NCI-H2196 treated with DMSO at 0.1 percent for 48 hours (cell line): ENCODE measurements around the gene BATF.

Source experiments
- DNase-seq: peaks from one replicate; lab custom pipeline; 2025; ENCODE audit not compliant: unreplicated experiment; lab: John Stamatoyannopoulos, UW

BATF gene

GRCh38 chr14:75499084-75499875 is 23.0 kb upstream of the BATF start:
- DNase-seq, result no peak

DNA sequence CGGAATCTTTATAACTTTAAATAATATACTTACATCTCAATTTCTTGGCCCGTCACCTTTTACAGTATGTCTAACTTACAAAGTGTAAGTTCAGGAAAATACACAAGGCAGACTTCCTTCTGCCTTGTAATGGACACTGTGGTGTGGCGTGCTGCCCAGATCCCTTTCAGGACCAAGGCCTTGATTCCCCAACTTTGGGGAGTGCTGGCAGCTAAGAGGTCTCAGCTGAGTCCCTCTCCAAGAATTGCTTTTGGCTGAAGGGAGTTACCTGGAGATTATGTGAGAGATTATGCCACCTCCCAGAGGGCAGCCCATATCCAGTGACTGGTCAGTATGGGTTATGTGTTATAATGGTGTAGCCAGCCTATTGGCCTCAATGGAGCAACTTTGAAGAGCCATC is 21.2 kb upstream of the BATF start:
- DNase-seq, result no peak

- DNase-seq, result no peak
These were observed 17.9 kb upstream of the BATF start for GRCh38 chr14:75504411-75504810.

DNA sequence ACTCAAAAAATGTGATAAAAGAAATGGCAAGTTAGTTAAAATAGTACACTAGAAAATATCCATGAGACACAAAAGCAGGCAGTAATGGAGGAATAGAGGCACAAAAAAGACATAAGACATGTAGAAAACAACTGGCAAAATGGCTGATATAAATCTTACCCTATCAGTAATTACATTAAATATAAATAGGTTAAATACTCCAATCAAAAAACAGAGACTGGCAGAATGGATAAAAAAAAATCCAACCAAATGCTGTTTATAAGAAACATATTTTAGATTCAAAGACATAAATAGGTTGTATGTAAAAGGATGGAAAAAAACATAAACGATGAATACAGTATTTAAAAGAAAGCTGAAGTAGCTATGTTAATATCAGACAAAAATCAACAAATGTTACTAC is 15.3 kb upstream of the BATF start:
- no peak for DNase-seq

DNA sequence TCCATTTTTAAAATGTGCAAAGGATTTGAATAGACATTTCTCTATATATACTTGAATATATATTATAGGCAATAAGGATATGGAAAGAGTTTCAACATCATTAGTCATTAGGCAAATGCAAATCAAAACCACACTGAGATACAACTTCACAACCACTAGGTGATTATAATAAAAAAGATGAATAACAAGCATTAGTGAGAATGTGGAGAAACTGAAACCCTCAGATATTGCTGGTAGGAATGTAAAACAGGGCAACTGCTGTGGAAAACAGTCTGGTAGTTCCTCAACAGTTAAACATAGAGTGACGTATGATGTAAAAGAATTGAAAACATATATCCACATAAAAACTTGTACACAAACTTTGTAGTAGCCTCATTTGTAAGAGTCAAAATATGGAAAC is 11.7 kb upstream of the BATF start:
- DNase-seq, result no peak

GRCh38 chr14:75511201-75511600 is 11.1 kb upstream of the BATF start:
- DNase-seq, result no peak

- no peak for DNase-seq
These were observed 8.2 kb upstream of the BATF start for GRCh38 chr14:75513911-75514672.

DNA sequence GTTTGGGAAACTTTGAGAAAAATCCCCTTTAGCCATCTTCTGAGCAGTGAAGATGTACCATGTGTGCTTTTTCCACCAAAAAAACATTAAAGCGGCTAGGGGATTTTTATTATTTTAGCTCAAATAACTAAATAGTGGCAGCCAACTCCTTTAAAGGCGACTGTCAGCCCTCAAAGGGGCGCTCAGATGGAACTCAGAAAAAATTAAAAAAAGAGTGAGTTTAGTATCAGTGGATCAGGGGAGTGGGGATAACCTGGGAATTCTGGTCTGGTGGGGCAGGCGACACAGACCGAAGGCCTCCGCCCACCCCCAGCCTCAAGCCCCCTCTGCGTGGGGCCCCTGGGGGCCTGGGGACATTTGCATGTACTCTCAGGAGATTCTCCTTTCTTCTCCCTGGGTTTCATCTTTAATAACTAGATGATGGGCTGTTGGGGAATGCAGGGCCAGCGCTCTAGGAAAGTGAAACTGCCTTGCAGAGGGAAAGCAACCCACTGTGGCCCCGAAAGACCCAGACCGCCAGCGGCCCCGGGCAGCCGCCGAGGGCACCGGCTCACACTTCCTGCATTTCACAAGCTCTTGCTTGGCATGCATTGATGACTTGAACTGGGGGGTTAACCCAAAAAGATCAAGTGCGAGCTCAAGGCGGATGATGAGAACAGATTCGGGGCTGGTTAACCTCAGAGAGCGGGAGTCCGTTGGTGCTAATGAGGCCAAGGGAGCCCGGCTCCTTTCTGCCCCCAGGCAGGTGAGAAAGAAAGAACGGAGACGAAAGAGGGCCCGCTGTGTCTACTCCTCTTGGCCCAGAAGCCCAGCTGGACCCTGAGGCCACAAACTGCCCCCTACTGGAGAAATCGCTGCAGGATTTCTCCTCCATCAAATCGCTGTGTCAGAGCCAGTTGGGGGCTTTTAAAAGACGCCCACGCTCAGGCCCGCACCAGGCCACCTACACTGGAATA is 7.3 kb upstream of the BATF start:
- no peak for DNase-seq

DNA sequence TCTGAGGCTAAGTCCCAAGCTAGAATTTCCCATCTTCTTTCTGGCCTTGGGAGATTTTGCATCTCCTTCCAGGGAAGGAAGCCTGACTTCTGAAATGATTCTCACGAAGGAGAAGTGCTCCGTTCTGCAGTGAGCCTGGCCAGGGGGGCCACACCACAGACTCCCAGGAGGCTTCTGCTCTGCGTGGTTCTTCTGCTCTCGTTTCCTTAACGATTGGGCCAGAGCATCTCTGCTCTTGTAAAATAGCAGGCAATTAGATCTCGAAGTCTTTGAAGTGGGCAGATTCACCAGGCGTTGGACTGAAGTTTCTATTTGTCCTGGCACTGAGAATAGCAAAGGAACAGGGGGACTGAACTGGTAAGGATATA is 6.7 kb upstream of the BATF start:
- DNase-seq, result no peak

DNA sequence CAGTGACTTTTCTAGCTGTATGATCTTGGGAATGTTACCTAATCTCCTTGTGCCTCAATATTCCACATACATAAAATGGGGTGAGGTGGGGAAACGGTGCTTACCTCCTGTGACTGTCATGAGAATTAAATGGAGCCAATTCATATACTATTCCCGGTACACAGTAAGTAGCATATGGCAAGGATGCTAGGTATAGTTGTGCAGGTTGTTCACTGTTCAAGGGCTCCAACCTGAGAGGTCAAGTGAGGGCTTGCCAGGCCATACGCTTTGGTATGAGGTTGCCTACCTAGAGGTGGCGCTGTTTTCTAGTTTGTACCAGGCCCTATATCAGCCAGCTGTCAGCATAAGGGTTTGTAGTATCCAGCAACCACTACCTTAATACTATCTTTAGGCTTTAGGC is 3.6 kb upstream of the BATF start:
- no peak for DNase-seq

GRCh38 chr14:75519394-75519793 is 2.9 kb upstream of the BATF start:
- DNase-seq, result no peak

DNA sequence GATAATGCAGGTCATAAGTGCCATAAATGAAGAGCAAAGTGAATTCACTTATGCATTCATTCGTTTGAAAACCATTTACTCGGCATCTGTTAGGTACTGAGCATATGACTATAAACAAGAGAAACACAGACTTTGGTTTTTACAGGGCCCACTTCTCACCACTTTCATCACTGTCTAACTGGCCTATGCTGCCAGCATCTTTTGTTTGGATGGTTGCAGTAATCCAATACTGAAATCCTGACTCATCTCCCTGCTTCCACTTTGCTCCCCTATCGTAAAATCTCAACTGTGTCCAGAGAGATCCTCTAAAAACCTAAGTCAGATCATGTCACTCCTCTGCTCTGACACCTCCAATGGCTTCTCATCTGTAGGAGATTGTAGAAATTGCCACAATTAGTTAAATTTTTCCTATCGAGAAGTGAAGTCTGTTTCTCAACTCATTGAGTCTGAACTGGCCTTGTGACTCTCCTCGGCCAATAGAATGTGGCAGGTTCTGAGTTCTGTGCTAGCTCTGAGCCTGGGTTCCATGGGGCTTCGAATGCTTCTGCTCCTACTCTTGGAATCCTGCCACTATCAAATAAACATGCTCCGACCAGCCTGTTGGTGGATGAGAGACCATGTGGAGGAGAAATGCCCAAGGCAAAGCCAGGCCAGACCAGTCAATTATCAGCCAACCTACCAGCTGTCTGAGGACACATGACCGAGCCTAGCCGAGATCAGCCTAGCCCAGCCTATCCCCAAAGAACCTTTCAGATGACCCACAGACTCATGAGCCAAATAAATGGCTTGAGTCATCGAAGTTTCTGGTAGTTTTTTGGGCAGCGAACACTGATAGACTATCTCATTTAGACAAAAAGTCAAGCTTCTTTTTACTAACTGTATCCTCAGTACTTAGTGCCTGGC is 2.2 kb upstream of the BATF start:
- DNase-seq, result no peak

DNA sequence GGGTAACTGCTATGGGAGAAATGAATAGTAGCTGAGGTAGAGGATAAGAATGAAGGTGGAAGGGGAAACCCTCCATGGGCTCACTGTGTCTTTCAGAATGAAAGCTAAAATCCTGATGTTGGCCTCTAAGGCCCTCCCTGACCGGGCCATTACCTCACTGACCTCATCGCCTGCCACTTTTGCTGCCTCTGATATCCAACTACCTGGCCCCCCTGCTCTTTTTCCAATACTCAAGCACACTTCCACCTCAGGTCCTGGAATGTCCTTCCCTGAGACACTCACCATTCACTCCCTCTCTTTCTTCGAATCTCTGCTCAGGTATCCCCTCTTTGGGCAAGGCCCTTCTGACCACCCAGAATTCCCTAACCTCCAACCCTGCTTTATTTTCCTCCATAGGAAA is 1.4 kb upstream of the BATF start:
- DNase-seq, result no peak

DNA sequence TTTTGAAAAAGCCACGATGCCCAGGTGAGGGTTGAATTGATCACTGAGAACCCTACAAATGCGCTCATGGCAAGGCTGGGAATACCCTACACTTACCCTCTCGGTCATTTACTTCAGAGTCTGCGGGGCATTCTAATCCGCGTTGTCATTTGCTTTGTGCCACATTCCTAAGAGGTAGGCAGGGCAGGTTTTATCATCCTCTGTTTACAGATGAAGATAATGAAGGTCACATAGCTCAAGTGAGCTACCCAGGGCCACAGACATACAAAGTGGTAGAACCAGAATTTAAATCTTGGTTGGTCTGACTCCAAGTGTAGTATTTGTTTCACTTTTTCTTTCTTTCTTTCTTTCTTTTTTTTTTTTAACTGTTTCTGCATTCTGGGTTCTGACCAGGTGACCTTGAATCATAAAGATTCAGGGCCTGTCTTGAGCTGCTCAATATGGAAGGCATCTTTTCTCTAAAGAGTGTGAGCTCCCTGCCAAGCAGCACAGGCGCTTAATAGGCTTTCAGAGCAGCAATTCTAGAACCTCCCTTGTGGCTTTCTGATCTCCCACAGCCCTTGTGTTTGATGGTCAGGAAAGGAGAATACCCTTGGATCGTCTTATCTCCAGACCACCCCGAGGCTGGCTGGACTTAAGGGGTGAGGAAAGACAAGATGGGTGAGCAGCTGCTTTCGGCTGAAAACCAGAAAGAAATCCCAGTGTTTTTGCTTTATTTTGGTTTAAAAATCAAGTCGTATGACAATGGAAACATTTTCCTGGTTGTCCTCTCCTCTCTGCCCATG is 662 bp upstream of the BATF start:
- DNase-seq, result no peak

- DNase-seq, result no peak
These were observed 682 bp downstream of the BATF start for GRCh38 chr14:75522983-75523318.

GRCh38 chr14:75523771-75524171 is 1.5 kb downstream of the BATF start:
- no peak for DNase-seq

GRCh38 chr14:75525969-75526368 is 3.7 kb downstream of the BATF start:
- no peak for DNase-seq

DNA sequence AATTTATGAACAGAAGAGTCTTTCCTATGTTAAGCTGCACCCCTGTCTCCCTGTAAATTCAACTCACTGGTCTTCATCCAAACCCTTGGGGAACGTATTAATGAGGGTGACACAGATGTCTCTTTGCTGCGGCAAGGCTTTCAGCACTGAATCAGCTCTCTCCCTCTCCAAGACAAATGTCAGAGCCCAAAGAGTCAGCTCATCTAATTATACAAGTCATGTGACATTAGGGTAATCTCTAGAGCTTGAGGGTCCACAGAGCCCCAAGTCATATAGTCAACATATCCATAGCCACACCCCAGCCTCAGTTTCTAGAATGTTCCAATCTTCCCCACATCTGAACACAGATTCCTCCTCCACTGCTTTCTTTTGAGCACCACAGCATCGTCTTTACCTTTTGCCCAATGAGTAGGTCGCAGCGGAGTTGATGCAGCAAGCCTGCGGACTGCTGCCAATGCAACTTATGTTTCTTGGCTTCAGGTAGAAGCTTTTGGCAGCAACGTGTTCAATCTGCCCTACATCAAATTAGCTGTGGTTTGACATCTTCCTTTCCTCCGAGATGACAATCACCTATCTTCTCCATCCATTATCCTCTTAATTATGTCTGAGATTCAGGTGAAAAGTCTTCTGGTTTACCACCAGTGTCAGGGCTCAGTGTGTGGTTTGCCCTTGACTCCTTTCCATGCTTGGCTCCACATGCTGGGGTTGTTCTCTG is 5.3 kb downstream of the BATF start:
- DNase-seq, result no peak

DNA sequence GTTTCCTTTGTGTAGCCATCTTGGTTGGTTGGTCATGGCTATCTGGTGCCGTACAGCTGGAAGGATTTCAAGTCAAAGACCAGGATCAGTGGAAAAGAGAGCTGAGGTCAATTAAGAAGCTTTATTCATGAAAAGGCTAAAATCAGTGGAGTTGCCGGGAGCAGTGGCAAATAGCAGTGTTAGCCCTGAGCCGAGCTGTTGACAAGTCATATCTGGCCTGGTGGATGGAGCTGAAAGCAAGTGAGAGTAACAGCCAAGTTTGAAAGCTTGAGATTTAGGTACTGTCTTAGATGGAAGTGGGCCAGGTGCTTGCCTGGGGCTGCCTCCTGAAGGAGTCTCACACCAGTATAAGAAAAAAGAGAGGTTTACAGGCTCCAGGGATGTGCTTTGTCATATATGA is 9.0 kb downstream of the BATF start:
- no peak for DNase-seq
